ENCODE data around the gene ATP13A2. TPM values are rescaled to one million over a fixed set of nuclear protein-coding genes. Genes with fewer than 3 reads are reported as not detected.

The ATP13A2 gene
- total RNA-seq, 2 experiments from 2014 or later = 49.2 to 52.9 TPM

- Mint-ChIP-seq H3K4me3 (no peak overlapping the region), H3K9me3 (ENCODE audit: low read depth) (no peaks in the 10 kb centered on the region), H3K36me3 (peaks cover 22% of the 10 kb centered on the region), H3K27me3 (no peaks in the 10 kb centered on the region), H3K4me1 (peaks cover 16% of the 10 kb centered on the region), H3K27ac (peak overlapping the region; percentile 1)
- ATAC-seq = peak; percentile 33
- CTCF ChIA-PET = interaction anchor here (0.9 to 5.3 kb wide), 10 partner anchors 27 to 425 kb away, joined by 3 to 33 read pairs (median 4); no protein-coding TSS in a partner anchor
- no peak for DNase-seq
Measured at GRCh38 chr1:17045634-17046333, 34.1 kb upstream of the ATP13A2 start.

- no peak for DNase-seq
- no peaks in the 10 kb centered on the region for H3K27me3 Mint-ChIP-seq
- no peak overlapping the region for H3K4me3 Mint-ChIP-seq
- no peak for ATAC-seq
- H3K36me3 Mint-ChIP-seq = peaks cover 20% of the 10 kb centered on the region
- H3K27ac Mint-ChIP-seq = no peak overlapping the region
- CTCF ChIA-PET = interaction anchor here (1.4 to 5.3 kb wide), 4 partner anchors 35 to 94 kb away, joined by 3 to 33 read pairs (median 18); no protein-coding TSS in a partner anchor
- peaks cover 15% of the 10 kb centered on the region for H3K4me1 Mint-ChIP-seq
- no peaks in the 10 kb centered on the region for H3K9me3 Mint-ChIP-seq (ENCODE audit: low read depth)
Measured at GRCh38 chr1:17045150-17045549, 33.4 kb upstream of the ATP13A2 start.

- Mint-ChIP-seq H3K9me3 (ENCODE audit: low read depth) (no peaks in the 10 kb centered on the region), H3K27ac (no peak overlapping the region), H3K4me1 (peaks cover 15% of the 10 kb centered on the region), H3K36me3 (peaks cover 25% of the 10 kb centered on the region), H3K4me3 (no peak overlapping the region), H3K27me3 (no peaks in the 10 kb centered on the region)
- CTCF ChIA-PET = interaction anchor here (3.9 to 5.3 kb wide), 2 partner anchors 84 to 92 kb away, joined by 25 to 33 read pairs; no protein-coding TSS in a partner anchor
- no peak for ATAC-seq
- DNase-seq = no peak
Measured at GRCh38 chr1:17043676-17044075, 31.9 kb upstream of the ATP13A2 start.

GRCh38 chr1:17040135-17040534 lies 28.4 kb upstream of the ATP13A2 start:
- Mint-ChIP-seq H3K9me3 (ENCODE audit: low read depth) (no peaks in the 10 kb centered on the region), H3K4me3 (no peak overlapping the region), H3K27me3 (no peaks in the 10 kb centered on the region), H3K36me3 (peaks cover 28% of the 10 kb centered on the region), H3K4me1 (peaks cover 7% of the 10 kb centered on the region), H3K27ac (no peak overlapping the region)
- no peak for DNase-seq
- CTCF ChIA-PET = interaction anchor here (1.2 kb wide), 1 partner anchor 12 kb away, joined by 3 read pairs; no protein-coding TSS in a partner anchor
- no peak for ATAC-seq

- Mint-ChIP-seq H3K27ac (no peak overlapping the region), H3K36me3 (peaks cover 28% of the 10 kb centered on the region), H3K27me3 (no peaks in the 10 kb centered on the region), H3K9me3 (ENCODE audit: low read depth) (no peaks in the 10 kb centered on the region), H3K4me1 (peaks cover 4% of the 10 kb centered on the region), H3K4me3 (no peak overlapping the region)
- CTCF ChIA-PET = interaction anchor here (1.2 kb wide), 1 partner anchor 13 kb away, joined by 3 read pairs; no protein-coding TSS in a partner anchor
- ATAC-seq (no peak), DNase-seq (no peak)
Measured at GRCh38 chr1:17039522-17039921, 27.8 kb upstream of the ATP13A2 start.

- H3K4me1 Mint-ChIP-seq = peaks cover 6% of the 10 kb centered on the region
- ATAC-seq (no peak), DNase-seq (no peak)
- no peak overlapping the region for H3K27ac Mint-ChIP-seq
- H3K36me3 Mint-ChIP-seq = peaks cover 15% of the 10 kb centered on the region
- no peaks in the 10 kb centered on the region for H3K27me3 Mint-ChIP-seq
- CTCF ChIA-PET = interaction anchor here (1.7 kb wide), 1 partner anchor 30 kb away, joined by 3 read pairs; no protein-coding TSS in a partner anchor
- no peak overlapping the region for H3K4me3 Mint-ChIP-seq
- no peaks in the 10 kb centered on the region for H3K9me3 Mint-ChIP-seq (ENCODE audit: low read depth)
Measured at GRCh38 chr1:17033481-17033880, 21.8 kb upstream of the ATP13A2 start.

- Mint-ChIP-seq H3K4me3 (no peak overlapping the region), H3K4me1 (peaks cover 3% of the 10 kb centered on the region), H3K9me3 (ENCODE audit: low read depth) (no peaks in the 10 kb centered on the region), H3K36me3 (peaks cover 16% of the 10 kb centered on the region), H3K27ac (no peak overlapping the region), H3K27me3 (no peaks in the 10 kb centered on the region)
- ATAC-seq (no peak), DNase-seq (no peak)
- CTCF ChIA-PET = interaction anchor here (1.7 kb wide), 1 partner anchor 29 kb away, joined by 3 read pairs; no protein-coding TSS in a partner anchor
Measured at GRCh38 chr1:17032741-17033140, 21.0 kb upstream of the ATP13A2 start.

GRCh38 chr1:17031436-17031835 lies 19.7 kb upstream of the ATP13A2 start:
- H3K4me1 Mint-ChIP-seq = peaks cover 3% of the 10 kb centered on the region
- H3K27ac Mint-ChIP-seq = no peak overlapping the region
- peaks cover 23% of the 10 kb centered on the region for H3K36me3 Mint-ChIP-seq
- ATAC-seq = no peak
- H3K4me3 Mint-ChIP-seq = no peak overlapping the region
- H3K27me3 Mint-ChIP-seq = no peaks in the 10 kb centered on the region
- CTCF ChIA-PET = no interaction called here
- DNase-seq = no peak
- no peaks in the 10 kb centered on the region for H3K9me3 Mint-ChIP-seq (ENCODE audit: low read depth)

- DNase-seq (no peak), ATAC-seq (no peak)
- CTCF ChIA-PET = interaction anchor here (0.5 kb wide), 1 partner anchor 68 kb away, joined by 3 read pairs; no protein-coding TSS in a partner anchor
- Mint-ChIP-seq H3K9me3 (ENCODE audit: low read depth) (no peaks in the 10 kb centered on the region), H3K36me3 (peaks cover 23% of the 10 kb centered on the region), H3K4me1 (peaks cover 3% of the 10 kb centered on the region), H3K4me3 (no peak overlapping the region), H3K27me3 (no peaks in the 10 kb centered on the region), H3K27ac (no peak overlapping the region)
Measured at GRCh38 chr1:17030206-17030605, 18.5 kb upstream of the ATP13A2 start.

- Mint-ChIP-seq H3K4me1 (peaks cover 7% of the 10 kb centered on the region), H3K4me3 (no peak overlapping the region), H3K27me3 (no peaks in the 10 kb centered on the region), H3K36me3 (peaks cover 25% of the 10 kb centered on the region), H3K27ac (no peak overlapping the region), H3K9me3 (ENCODE audit: low read depth) (no peaks in the 10 kb centered on the region)
- CTCF ChIA-PET = no interaction called here
- ATAC-seq = no peak
- no peak for DNase-seq
Measured at GRCh38 chr1:17028662-17029188, 17.0 kb upstream of the ATP13A2 start.

- Mint-ChIP-seq H3K4me1 (peaks cover 4% of the 10 kb centered on the region), H3K27ac (no peak overlapping the region), H3K4me3 (no peak overlapping the region), H3K9me3 (ENCODE audit: low read depth) (no peaks in the 10 kb centered on the region), H3K36me3 (peaks cover 27% of the 10 kb centered on the region), H3K27me3 (no peaks in the 10 kb centered on the region)
- CTCF ChIA-PET = no interaction called here
- no peak for ATAC-seq
- DNase-seq = no peak
Measured at GRCh38 chr1:17027900-17028299, 16.2 kb upstream of the ATP13A2 start.

GRCh38 chr1:17027403-17027802 lies 15.7 kb upstream of the ATP13A2 start:
- ATAC-seq (no peak), DNase-seq (no peak)
- CTCF ChIA-PET = no interaction called here
- no peaks in the 10 kb centered on the region for H3K9me3 Mint-ChIP-seq (ENCODE audit: low read depth)
- peaks cover 4% of the 10 kb centered on the region for H3K4me1 Mint-ChIP-seq
- H3K27me3 Mint-ChIP-seq = no peaks in the 10 kb centered on the region
- H3K36me3 Mint-ChIP-seq = peaks cover 28% of the 10 kb centered on the region
- H3K27ac Mint-ChIP-seq = no peak overlapping the region
- no peak overlapping the region for H3K4me3 Mint-ChIP-seq

GRCh38 chr1:17024721-17025120 lies 13.0 kb upstream of the ATP13A2 start:
- peaks cover 9% of the 10 kb centered on the region for H3K4me1 Mint-ChIP-seq
- H3K4me3 Mint-ChIP-seq = no peak overlapping the region
- ATAC-seq = no peak
- H3K27me3 Mint-ChIP-seq = no peaks in the 10 kb centered on the region
- H3K9me3 Mint-ChIP-seq (ENCODE audit: low read depth) = no peaks in the 10 kb centered on the region
- CTCF ChIA-PET = no interaction called here
- no peak for DNase-seq
- H3K36me3 Mint-ChIP-seq = peaks cover 36% of the 10 kb centered on the region
- H3K27ac Mint-ChIP-seq = no peak overlapping the region

GRCh38 chr1:17023573-17023972 lies 11.8 kb upstream of the ATP13A2 start:
- Mint-ChIP-seq H3K36me3 (peaks cover 39% of the 10 kb centered on the region), H3K27ac (no peak overlapping the region), H3K4me1 (peaks cover 18% of the 10 kb centered on the region), H3K27me3 (no peaks in the 10 kb centered on the region), H3K9me3 (ENCODE audit: low read depth) (no peaks in the 10 kb centered on the region), H3K4me3 (no peak overlapping the region)
- DNase-seq (no peak), ATAC-seq (no peak)
- CTCF ChIA-PET = no interaction called here
